H1 (cell line): ENCODE data around the gene KYNU. TPM values are rescaled to one million over a fixed set of nuclear protein-coding genes. Genes with fewer than 3 reads are reported as not detected.

Experiments
- CTCF ChIA-PET: fragments of 300-600 bp; sonication (Branson Sonifier 250); formaldehyde crosslinking; loops from one replicate; lab custom pipeline; 2021; ENCODE audit not compliant: partially characterized antibody; lab: Charles Lee
- POLR2A ChIA-PET: fragments of 300-600 bp; sonication (Branson Sonifier 250); formaldehyde crosslinking; loops from one replicate; lab custom pipeline; 2021; ENCODE audit warnings: inconsistent platforms; ENCODE audit not compliant: partially characterized antibody; lab: Charles Lee
- DNase-seq, 2 experiments: peaks; one replicate each; pipeline versions ENCODE4 v3.0.0 to v3.0.0-alpha.2; 2010 to 2022; ENCODE audit warnings: low spot score in 2 of 2, low read depth in 1 of 2, mixed read lengths in 1 of 2
- FAIRE-seq: peaks from 2 replicates; lab custom pipeline; 2011; peaks lifted over from hg19 to GRCh38; lab: Jason Lieb, UNC
- H2AFZ ChIP-seq: 2 replicates; pipeline ENCODE4 v1.8.1; 2012; ENCODE audit warnings: low read length, inconsistent platforms
- H2AK5ac ChIP-seq: 2 replicates; pipeline ENCODE4 v1.6.1; 2013; ENCODE audit warnings: low read depth, low read length
- H2BK120ac ChIP-seq: replicated peaks from 2 replicates; pipeline ENCODE3; 2013; ENCODE audit warnings: low read depth, low read length, inconsistent platforms
- H2BK12ac ChIP-seq: 2 replicates; pipeline ENCODE4 v1.6.1; 2013; ENCODE audit warnings: low read depth, low read length
- H2BK15ac ChIP-seq: 2 replicates; pipeline ENCODE4 v1.6.1; 2013; ENCODE audit warnings: low read length
- H2BK20ac ChIP-seq: 2 replicates; pipeline ENCODE4 v1.6.1; 2013; ENCODE audit warnings: low read length
- H2BK5ac ChIP-seq: 2 replicates; pipeline ENCODE4 v1.6.1; 2013; ENCODE audit warnings: low read depth, low read length
- H3K14ac ChIP-seq: 2 replicates; pipeline ENCODE4 v1.6.1; 2013; ENCODE audit warnings: inconsistent platforms; ENCODE audit not compliant: insufficient read length
- H3K18ac ChIP-seq: 2 replicates; pipeline ENCODE4 v1.6.1; 2013; ENCODE audit warnings: low read length; ENCODE audit errors: extremely low read depth
- H3K23ac ChIP-seq: 2 replicates; pipeline ENCODE4 v1.6.1; 2013; ENCODE audit warnings: inconsistent platforms; ENCODE audit not compliant: insufficient read length
- H3K23me2 ChIP-seq: 2 replicates; pipeline ENCODE4 v1.6.1; 2013; ENCODE audit warnings: low read depth, low read length
- H3K27ac ChIP-seq: 2 replicates; pipeline ENCODE4 v1.6.1; 2011; ENCODE audit warnings: low read depth, low read length, inconsistent platforms
- H3K27me3 ChIP-seq, 4 experiments: replicated peaks in 1 of 4; 1 replicate in 1 of 4; 2 replicates in 3 of 4; pipeline versions ENCODE4 v1.6.1 to v1.8.1; 2011 to 2013; ENCODE audit warnings: low read length in 3 of 4, mild to moderate bottlenecking in 3 of 4, inconsistent platforms in 2 of 4, mixed read lengths in 2 of 4, moderate library complexity in 1 of 4; ENCODE audit not compliant: control insufficient read depth in 3 of 4, insufficient read depth in 3 of 4; ENCODE audit errors: extremely low read depth in 1 of 4
- H3K36me3 ChIP-seq, 4 experiments: 2 replicates each; pipeline versions ENCODE4 v1.6.1 to v1.8.1; 2011 to 2013; ENCODE audit warnings: mild to moderate bottlenecking in 4 of 4, low read length in 3 of 4, moderate library complexity in 2 of 4, control low read depth in 1 of 4, inconsistent platforms in 1 of 4; ENCODE audit not compliant: insufficient read depth in 4 of 4, control insufficient read depth in 2 of 4
- H3K4ac ChIP-seq: replicated peaks from 2 replicates; pipeline ENCODE3; 2013; ENCODE audit warnings: low read length, low read depth, mixed read lengths, inconsistent platforms; ENCODE audit not compliant: insufficient read length
- H3K4me1 ChIP-seq, 4 experiments: replicated peaks in 1 of 4; 1 replicate in 1 of 4; 2 replicates in 3 of 4; pipeline versions ENCODE4 v1.6.1 to v1.8.1; 2011 to 2013; ENCODE audit warnings: low read length in 3 of 4, inconsistent platforms in 2 of 4, mixed read lengths in 1 of 4; ENCODE audit not compliant: insufficient read depth in 4 of 4, control insufficient read depth in 3 of 4
- H3K4me2 ChIP-seq, 2 experiments: 2 replicates each; pipeline versions ENCODE4 v1.6.1 to v1.8.1; 2011 to 2013; ENCODE audit warnings: low read depth in 2 of 2, low read length in 2 of 2, control low read depth in 1 of 2, inconsistent platforms in 1 of 2, mild to moderate bottlenecking in 1 of 2; ENCODE audit not compliant: insufficient read depth in 1 of 2
- H3K4me3 ChIP-seq, 4 experiments: fragments of 200-600, 300-600 bp in 1 of 4; sonication (generic), shearing (Covaris generic), sonication (Bioruptor Twin) in 1 of 4; 2 replicates each; pipeline versions ENCODE4 v1.5.1 to v1.8.1; 2011 to 2016; ENCODE audit warnings: low read length in 4 of 4, low read depth in 3 of 4, control low read depth in 2 of 4, inconsistent platforms in 2 of 4, mild to moderate bottlenecking in 2 of 4, mixed read lengths in 1 of 4, moderate library complexity in 1 of 4; ENCODE audit not compliant: insufficient read depth in 2 of 4; ENCODE audit errors: extremely low read depth in 1 of 4
- H3K56ac ChIP-seq: replicated peaks from 2 replicates; pipeline ENCODE3; 2013; ENCODE audit warnings: low read depth, mild to moderate bottlenecking, mixed read lengths, low read length, inconsistent platforms; ENCODE audit not compliant: insufficient read length
- H3K79me1 ChIP-seq: 2 replicates; pipeline ENCODE4 v1.6.1; 2013; ENCODE audit warnings: low read depth, low read length, control low read depth
- H3K79me2 ChIP-seq, 2 experiments: 2 replicates each; pipeline versions ENCODE4 v1.6.1 to v1.8.1; 2012 to 2013; ENCODE audit warnings: low read length in 2 of 2, mild to moderate bottlenecking in 2 of 2, inconsistent platforms in 1 of 2; ENCODE audit not compliant: insufficient read depth in 2 of 2, control insufficient read depth in 1 of 2
- H3K9ac ChIP-seq, 4 experiments: replicated peaks in 1 of 4; 1 replicate in 1 of 4; 2 replicates in 3 of 4; pipeline versions ENCODE4 v1.6.1 to v1.8.1; 2011 to 2013; ENCODE audit warnings: low read depth in 3 of 4, low read length in 3 of 4, control low read depth in 2 of 4, mild to moderate bottlenecking in 2 of 4, moderate library complexity in 2 of 4, inconsistent platforms in 1 of 4; ENCODE audit errors: extremely low read depth in 1 of 4
- H3K9me3 ChIP-seq, 2 experiments: 2 replicates each; pipeline versions ENCODE4 v1.6.1 to v1.8.1; 2012 to 2013; ENCODE audit warnings: mild to moderate bottlenecking in 2 of 2, moderate library complexity in 2 of 2, control low read depth in 1 of 2, inconsistent platforms in 1 of 2, low read depth in 1 of 2, low read length in 1 of 2, mixed read lengths in 1 of 2; ENCODE audit not compliant: insufficient read depth in 2 of 2
- H4K20me1 ChIP-seq, 2 experiments: replicated peaks in 1 of 2; 2 replicates each; pipeline versions ENCODE3 to v1.8.1; 2011 to 2013; ENCODE audit warnings: inconsistent platforms in 2 of 2, low read length in 2 of 2, mild to moderate bottlenecking in 1 of 2; ENCODE audit not compliant: insufficient read depth in 2 of 2, control insufficient read depth in 1 of 2
- H4K5ac ChIP-seq: 2 replicates; pipeline ENCODE4 v1.6.1; 2013; ENCODE audit warnings: low read length, low read depth, mixed read lengths, inconsistent platforms; ENCODE audit not compliant: insufficient read length
- H4K8ac ChIP-seq: 2 replicates; pipeline ENCODE4 v1.8.0; 2013; ENCODE audit warnings: mild to moderate bottlenecking, moderate library complexity, low read length, inconsistent platforms; ENCODE audit not compliant: insufficient read depth; ENCODE audit errors: extremely low read depth
- H4K91ac ChIP-seq: replicated peaks from 2 replicates; pipeline ENCODE3; 2013; ENCODE audit warnings: low read length, mixed read lengths, inconsistent platforms; ENCODE audit not compliant: insufficient read length
- ASH2L ChIP-seq: fragments of 200-600, 300-600 bp; sonication (generic); IDR thresholded peaks from one replicate; pipeline ENCODE4 v1.7.1; 2017; ENCODE audit warnings: low read length
- CTBP2 ChIP-seq: IDR thresholded peaks from 2 replicates; pipeline ENCODE4 v1.7.0; 2011; ENCODE audit warnings: borderline replicate concordance, mild to moderate bottlenecking, moderate library complexity, mixed read lengths, low read length; ENCODE audit not compliant: insufficient read depth, insufficient read length
- WGBS, 2 experiments: shearing (Covaris generic) in 1 of 2; methylation state at CpG; one replicate each; pipeline versions ENCODE4 v1.1.6 to v1.1.7; 2013 to 2015; ENCODE audit warnings: low lambda C conversion rate in 2 of 2, mixed read lengths in 2 of 2, inconsistent platforms in 1 of 2, low coverage in 1 of 2, missing lambda C conversion rate in 1 of 2; ENCODE audit not compliant: insufficient replicate concordance in 2 of 2, insufficient coverage in 1 of 2, insufficient read length in 1 of 2; ENCODE audit errors: extremely low coverage in 1 of 2, missing lambda C conversion rate in 1 of 2; 5-methylcytosine and 5-hydroxymethylcytosine counted together
- polyA plus RNA-seq, 7 experiments: library from polyadenylated mRNA; depleted of rRNA in 3 of 7; stranded (reverse) in 5 of 7; unstranded in 2 of 7; fragments of >200 nt in 5 of 7; fragments of 200-250 nt in 2 of 7; gene quantifications; 1 replicate in 5 of 7; 2 replicates in 1 of 7; 4 replicates in 1 of 7; pipeline versions ENCODE4 v1.2.1 to v1.2.3, GENCODE V29; 2011 to 2013; ENCODE audit warnings: missing spikeins in 2 of 7, mixed read lengths in 2 of 7
- total RNA-seq: library from RNA; stranded (reverse); fragmentation: NEBNext Ultra II Directional; extraction: Animal tissue kit (Norgen Biotek cat#: 25700); gene quantifications from 2 replicates; pipeline ENCODE4 v1.2.1, GENCODE V29; 2021

The KYNU gene
- total and polyA plus RNA-seq, 2 of the 8 experiments (the other 6 are each of a cell fraction or from before 2014, with no cell fraction given), result 0.09 to 0.13 TPM

GRCh38 chr2:142935563-142936089, 58.2 kb downstream of the KYNU start:
- Histone ChIP-seq H3K9me3 (no peaks in the 10 kb centered on the region), H4K5ac (no peak overlapping the region), H3K14ac (no peak overlapping the region), H3K4me3 (no peak overlapping the region), H4K91ac (no peak overlapping the region), H4K20me1 (no peaks in the 10 kb centered on the region), H3K9ac (no peak overlapping the region), H3K4me2 (no peak overlapping the region), H3K4ac (no peak overlapping the region), H3K27ac (no peak overlapping the region), H2AK5ac (no peak overlapping the region), H2BK20ac (no peak overlapping the region), H3K79me1 (no peaks in the 10 kb centered on the region), H3K36me3 (no peaks in the 10 kb centered on the region), H3K27me3 (no peaks in the 10 kb centered on the region; a peak in 1 of 7 replicates), H3K4me1 (no peaks in the 10 kb centered on the region), H3K79me2 (no peaks in the 10 kb centered on the region), H3K23ac (no peak overlapping the region), H3K18ac (no peak overlapping the region)
- FAIRE-seq (no peak), DNase-seq (no peak)
- WGBS, 2 experiments, result 94% methylated on average over 10 of the region's 10 CpGs; no CpG with 5 or more reads in 1 of the 2 experiments
- CTCF ChIA-PET, result no interaction called here
- TF ChIP-seq CTBP2 (no peak), ASH2L (no peak)
- TF ChIP-seq, all 59 proteins: peak for 0
- Histone ChIP-seq H3K56ac (no peak overlapping the region), H2BK5ac (no peak overlapping the region), H2BK12ac (no peak overlapping the region), H2BK15ac (no peak overlapping the region), H2AFZ (no peak overlapping the region), H2BK120ac (no peak overlapping the region), H4K8ac (no peak overlapping the region), H3K23me2 (no peaks in the 10 kb centered on the region)
- POLR2A ChIA-PET, result no interaction called here
